Parathyroid adenoma (tissue), 2 donors: ENCODE results near the gene NGDN.

Experiments used
- H2AFZ ChIP-seq: fragments of 300-600 bp; sonication (generic); one replicate; pipeline ENCODE4 v1.7.0; 2017; ENCODE audit warnings: antibody characterized with exemption, mild to moderate bottlenecking
- H3K27ac ChIP-seq: fragments of 300-600 bp; sonication (generic); one replicate; pipeline ENCODE4 v1.7.0; 2017
- H3K27me3 ChIP-seq: fragments of 300-600 bp; sonication (generic); one replicate; pipeline ENCODE4 v1.7.0; 2017; ENCODE audit warnings: low read length; ENCODE audit not compliant: control insufficient read depth, insufficient read depth
- H3K36me3 ChIP-seq: fragments of 300-600 bp; sonication (generic); one replicate; pipeline ENCODE4 v1.7.0; 2017; ENCODE audit warnings: low read length; ENCODE audit not compliant: control insufficient read depth, insufficient read depth
- H3K4me1 ChIP-seq: fragments of 300-600 bp; sonication (generic); one replicate; pipeline ENCODE4 v1.7.0; 2017; ENCODE audit warnings: control low read depth
- H3K4me2 ChIP-seq: fragments of 300-600 bp; sonication (generic); one replicate; pipeline ENCODE4 v1.7.0; 2017; ENCODE audit warnings: low read length
- H3K4me3 ChIP-seq: fragments of 300-600 bp; sonication (generic); one replicate; pipeline ENCODE4 v1.7.0; 2017; ENCODE audit warnings: low read depth, low read length
- H3K79me2 ChIP-seq: fragments of 300-600 bp; sonication (generic); one replicate; pipeline ENCODE4 v1.7.0; 2017; ENCODE audit warnings: control low read depth
- H3K9ac ChIP-seq: fragments of 300-600 bp; sonication (generic); one replicate; pipeline ENCODE4 v1.7.0; 2017; ENCODE audit warnings: mild to moderate bottlenecking
- H3K9me3 ChIP-seq: fragments of 300-600 bp; sonication (generic); one replicate; pipeline ENCODE4 v1.7.0; 2017; ENCODE audit warnings: low read length; ENCODE audit not compliant: control insufficient read depth
- CTCF ChIP-seq: fragments of 300-600 bp; sonication (generic); IDR thresholded peaks from one replicate; pipeline ENCODE4 v1.7.0; 2017; ENCODE audit warnings: antibody characterized with exemption, mild to moderate bottlenecking
- donor health status: primary hyperparathyroidism.

NGDN gene

GRCh38 chr14:23518709-23519108 is 49.2 kb downstream of the NGDN start:
- H2AFZ ChIP-seq = no peak overlapping the region

GRCh38 chr14:23520899-23521533 is 51.5 kb downstream of the NGDN start:
- Histone ChIP-seq H3K9ac (no peak overlapping the region), H3K4me3 (no peak overlapping the region), H2AFZ (no peak overlapping the region), H3K36me3 (no peaks in the 10 kb centered on the region), H3K79me2 (no peaks in the 10 kb centered on the region), H3K4me2 (no peak overlapping the region), H3K27me3 (no peaks in the 10 kb centered on the region), H3K27ac (no peak overlapping the region), H3K4me1 (peaks cover 14% of the 10 kb centered on the region), H3K9me3 (no peaks in the 10 kb centered on the region)
- no peak for TF ChIP-seq CTCF

More at GRCh38 chr14:23518709-23519108, 49.2 kb downstream of the NGDN start:
- H3K27ac ChIP-seq = no peak overlapping the region
- H3K9me3 ChIP-seq = no peaks in the 10 kb centered on the region
- no peaks in the 10 kb centered on the region for H3K36me3 ChIP-seq
- H3K79me2 ChIP-seq = no peaks in the 10 kb centered on the region
- no peak for TF ChIP-seq CTCF
- no peak overlapping the region for H3K4me2 ChIP-seq
- H3K4me3 ChIP-seq = no peak overlapping the region
- H3K4me1 ChIP-seq = peaks cover 14% of the 10 kb centered on the region
- no peaks in the 10 kb centered on the region for H3K27me3 ChIP-seq
- H3K9ac ChIP-seq = no peak overlapping the region

- no peak for TF ChIP-seq CTCF
- Histone ChIP-seq H3K36me3 (no peaks in the 10 kb centered on the region), H3K4me1 (peaks cover 16% of the 10 kb centered on the region), H3K27me3 (no peaks in the 10 kb centered on the region), H3K4me3 (no peak overlapping the region), H3K4me2 (no peak overlapping the region), H3K9ac (no peak overlapping the region), H3K27ac (no peak overlapping the region), H2AFZ (no peak overlapping the region), H3K9me3 (no peaks in the 10 kb centered on the region), H3K79me2 (no peaks in the 10 kb centered on the region)
Observed at GRCh38 chr14:23521785-23522640, 52.5 kb downstream of the NGDN start.

GRCh38 chr14:23522643-23523198 is 53.2 kb downstream of the NGDN start:
- Histone ChIP-seq H3K9ac (no peak overlapping the region), H3K4me2 (no peak overlapping the region)

More at GRCh38 chr14:23522643-23523198, 53.2 kb downstream of the NGDN start:
- TF ChIP-seq CTCF = no peak
- no peak overlapping the region for H2AFZ ChIP-seq
- no peaks in the 10 kb centered on the region for H3K9me3 ChIP-seq
- H3K79me2 ChIP-seq = no peaks in the 10 kb centered on the region
- peaks cover 20% of the 10 kb centered on the region for H3K4me1 ChIP-seq
- no peak overlapping the region for H3K4me3 ChIP-seq
- no peaks in the 10 kb centered on the region for H3K27me3 ChIP-seq
- H3K36me3 ChIP-seq = no peaks in the 10 kb centered on the region
- H3K27ac ChIP-seq = no peak overlapping the region
